LNCaP clone FGC (cell line): ENCODE data around the gene AHCYL1.

ENCODE experiments used
- DNase-seq: peaks from one replicate; pipeline ENCODE4 v3.0.0-alpha.2; 2011; ENCODE audit warnings: low read depth
- H3K4me3 ChIP-seq: 2 replicates; pipeline ENCODE4 v1.5.1; 2011; ENCODE audit warnings: mild to moderate bottlenecking, low read depth, low read length, control low read depth
- CTCF ChIP-seq: IDR thresholded peaks from 2 replicates; pipeline ENCODE4 v1.5.1; 2012; ENCODE audit warnings: mild to moderate bottlenecking; ENCODE audit not compliant: control insufficient read depth, insufficient read depth; ENCODE audit errors: extremely low read depth

AHCYL1 gene

GRCh38 chr1:109979489-109980091, 5.0 kb upstream of the AHCYL1 start:
- no peak overlapping the region for H3K4me3 ChIP-seq
- no peak for DNase-seq
- TF ChIP-seq CTCF = no peak

GRCh38 chr1:109980324-109981003, 4.1 kb upstream of the AHCYL1 start:
- peak; percentile 85 for TF ChIP-seq CTCF
- no peak overlapping the region for H3K4me3 ChIP-seq
- no peak for DNase-seq

GRCh38 chr1:109981004-109981335, 3.6 kb upstream of the AHCYL1 start:
- no peak for DNase-seq
- no peak overlapping the region for H3K4me3 ChIP-seq
- TF ChIP-seq CTCF = no peak

GRCh38 chr1:109983380-109984189, 980 bp upstream of the AHCYL1 start:
- no peak overlapping the region for H3K4me3 ChIP-seq
- no peak for TF ChIP-seq CTCF
- no peak for DNase-seq

- H3K4me3 ChIP-seq = no peak overlapping the region
- DNase-seq = no peak
- TF ChIP-seq CTCF = no peak
Measured at GRCh38 chr1:109984190-109984455, 442 bp upstream of the AHCYL1 start.

GRCh38 chr1:109985247-109986053, 885 bp downstream of the AHCYL1 start:
- peak overlapping the region; percentile 70 for H3K4me3 ChIP-seq
- no peak for DNase-seq
- TF ChIP-seq CTCF = no peak
